ENCODE measurements around the gene ZRANB1. TPM values are rescaled to one million over a fixed set of nuclear protein-coding genes. Genes with fewer than 3 reads are reported as not detected.

The ZRANB1 gene
- total and polyA plus RNA-seq, 2 of the 4 experiments (the other 2 are of a cell fraction): 11.2 to 24.7 TPM

- H4K5ac ChIP-seq (ENCODE audit: low read depth, low read length): no peak overlapping the region
- ATAC-seq (ENCODE audit: low read depth): no peak
- H2BK15ac ChIP-seq (ENCODE audit: low read depth, low read length): no peak overlapping the region
- no peaks in the 10 kb centered on the region for H4K20me1 ChIP-seq (ENCODE audit: insufficient read depth, low read length)
- 0 out of 2 replicates have a peak overlapping the region, but pooled peaks have one; percentile 37 for H2AK5ac ChIP-seq (ENCODE audit: low read depth, low read length)
- H3K4me3 ChIP-seq (ENCODE audit: insufficient read depth, low read depth, low read length): no peak overlapping the region
- H2AK9ac ChIP-seq (replicated peaks; ENCODE audit: low read depth, low read length, poor library complexity): no peak overlapping the region
- dilution Hi-C loops (cut with HindIII; ENCODE audit: low sequenced_read_pairs, unreplicated experiment): no loop called here
- H3K79me1 ChIP-seq (ENCODE audit: low read depth in 1 of 2, low read length in 2 of 2): no peaks in the 10 kb centered on the region
- H3K36me3 ChIP-seq (ENCODE audit: control insufficient read depth, insufficient read depth, low read length): no peaks in the 10 kb centered on the region
- H3K4me2 ChIP-seq (ENCODE audit: low read depth, low read length): no peak overlapping the region
- H3K9me1 ChIP-seq (ENCODE audit: insufficient read depth, low read length): peaks cover 2% of the 10 kb centered on the region; the same call in 1 of the 2 replicates
- H3K27me3 ChIP-seq (ENCODE audit: control insufficient read depth, insufficient read depth, low read length): no peaks in the 10 kb centered on the region
- no peak overlapping the region for H3K23ac ChIP-seq (ENCODE audit: low read depth, low read length)
- no peak overlapping the region for H4K8ac ChIP-seq (ENCODE audit: low read depth in 2 of 2, low read length in 2 of 2)
- no peak overlapping the region for H3K56ac ChIP-seq (ENCODE audit: extremely low read depth, insufficient read depth, low read length)
- H3K4me1 ChIP-seq (ENCODE audit: control insufficient read depth, insufficient read depth, low read length): peaks cover 6% of the 10 kb centered on the region; the same call in 1 of the 2 replicates
- H3K14ac ChIP-seq (replicated peaks; ENCODE audit: low read depth, low read length): no peak overlapping the region
- H3K9me3 ChIP-seq (ENCODE audit: control insufficient read depth, insufficient read depth, low read length): no peaks in the 10 kb centered on the region
- H2AFZ ChIP-seq (replicated peaks; ENCODE audit: low read length, poor library complexity): peak overlapping the region; percentile 14
- ChIA-PET POLR2A (ENCODE audit: unreplicated experiment) (no interaction called here), CTCF (no interaction called here)
- H2BK5ac ChIP-seq (ENCODE audit: low read depth, low read length, poor library complexity, severe bottlenecking): no peak overlapping the region
- no CpG with 5 or more reads among the region's 11 CpGs for WGBS, 2 experiments (ENCODE audit: extremely low coverage in 2 of 2, insufficient read length in 1 of 2)
- H2BK20ac ChIP-seq (ENCODE audit: low read depth, low read length): no peak overlapping the region
- no peak for DNase-seq
- BruUV-seq (replicated peaks): no TSS peak
- no peak overlapping the region for H4K91ac ChIP-seq (ENCODE audit: insufficient read depth, low read depth, low read length)
- no peak overlapping the region for H2BK120ac ChIP-seq (ENCODE audit: low read depth, low read length)
- no peak overlapping the region for H3K9ac ChIP-seq (ENCODE audit: low read depth, low read length)
- no peak overlapping the region for H3K27ac ChIP-seq (ENCODE audit: insufficient read depth, low read length)
- TF ChIP-seq ELK1 (IDR thresholded peaks at IDR 0.05; ENCODE audit: borderline replicate concordance, low read depth, low read length) (no peak), RCOR1 (IDR thresholded peaks at IDR 0.05; ENCODE audit: insufficient replicate concordance, low read length) (no peak), MAFK (IDR thresholded peaks at IDR 0.05; ENCODE audit: low read depth, low read length) (no peak), MAZ (IDR thresholded peaks at IDR 0.05; ENCODE audit: borderline replicate concordance, low read depth, low read length) (no peak), RAD21 (IDR thresholded peaks at IDR 0.05; ENCODE audit: low read length) (no peak), NFE2L2 (IDR thresholded peaks at IDR 0.05; ENCODE audit: low read depth, low read length) (no peak), MXI1 (IDR thresholded peaks at IDR 0.05; ENCODE audit: borderline replicate concordance, low read depth, low read length) (no peak), CTCF (conservative IDR thresholded peaks at IDR 0.05; ENCODE audit: low read depth, low read length) (no peak), POLR2A (IDR thresholded peaks at IDR 0.05; ENCODE audit: low read depth, low read length) (no peak), RFX5 (IDR thresholded peaks at IDR 0.05; ENCODE audit: low read depth, low read length) (no peak), FOS (IDR thresholded peaks at IDR 0.05; ENCODE audit: low read depth, low read length) (no peak), CHD1 (IDR thresholded peaks at IDR 0.05; ENCODE audit: low read depth, low read length) (no peak), USF2 (IDR thresholded peaks at IDR 0.05; ENCODE audit: low read depth, low read length) (no peak)
- H3K18ac ChIP-seq (ENCODE audit: low read depth, low read length): no peak overlapping the region
- H3K4ac ChIP-seq (ENCODE audit: low read depth, low read length): peak overlapping the region; percentile 4; the same call in 1 of the 2 replicates
- intact Hi-C loops (cut with micrococcal nuclease): no loop called here
- in situ Hi-C loops (cut with MboI; ENCODE audit: low sequenced_read_pairs): no loop called here
Measured at GRCh38 chr10:124899151-124899550, 42.8 kb upstream of the ZRANB1 start.

Measured in IMR-90 (cell line).